Large intestine (tissue), 3 donors: ENCODE results near the gene CTBP2. TPM values are rescaled to one million over a fixed set of nuclear protein-coding genes. Genes with fewer than 3 reads are reported as not detected.

Source experiments
- DNase-seq, 2 donors: peaks; one replicate each; pipeline versions ENCODE4 v3.0.0 to v3.0.0-alpha.2; 2013
- H3K27ac ChIP-seq: one replicate; pipeline ENCODE4 v1.5.1; 2013; ENCODE audit warnings: low read length
- H3K27me3 ChIP-seq: 2 replicates; pipeline ENCODE4 v1.6.1; 2013; ENCODE audit warnings: low read length; ENCODE audit not compliant: control insufficient read depth, insufficient read depth
- H3K36me3 ChIP-seq: 2 replicates; pipeline ENCODE4 v1.6.1; 2013; ENCODE audit warnings: low read length; ENCODE audit not compliant: control insufficient read depth, insufficient read depth
- H3K4me1 ChIP-seq: one replicate; pipeline ENCODE4 v1.6.1; 2013; ENCODE audit warnings: low read length; ENCODE audit not compliant: control insufficient read depth, insufficient read depth
- H3K4me3 ChIP-seq: one replicate; pipeline ENCODE4 v1.5.1; 2013; ENCODE audit warnings: low read length
- H3K9me3 ChIP-seq: one replicate; pipeline ENCODE4 v1.6.1; 2013; ENCODE audit warnings: mild to moderate bottlenecking, low read depth, low read length, moderate library complexity; ENCODE audit not compliant: control insufficient read depth
- WGBS: methylation state at CpG from one replicate; pipeline ENCODE4 v1.1.5; 2013; ENCODE audit warnings: low lambda C conversion rate; ENCODE audit not compliant: insufficient coverage; 5-methylcytosine and 5-hydroxymethylcytosine counted together
- polyA plus RNA-seq: library from polyadenylated mRNA; unstranded; fragments of 120-200 nt; gene quantifications from one replicate; pipeline ENCODE4 v1.2.1, GENCODE V29; 2013

The CTBP2 gene
- polyA plus RNA-seq, 1 donor = 60.1 TPM

- H3K9me3 ChIP-seq = no peaks in the 10 kb centered on the region
- peaks cover 67% of the 10 kb centered on the region for H3K36me3 ChIP-seq
- H3K4me3 ChIP-seq = no peak overlapping the region
- DNase-seq = no peak
- H3K27ac ChIP-seq = peak overlapping the region; percentile 38
- peaks cover 27% of the 10 kb centered on the region for H3K4me1 ChIP-seq
- H3K27me3 ChIP-seq = no peaks in the 10 kb centered on the region
- no CpG with 5 or more reads among the region's 22 CpGs for WGBS
Measured at GRCh38 chr10:125008689-125009638, 151.4 kb downstream of the CTBP2 start.

DNA sequence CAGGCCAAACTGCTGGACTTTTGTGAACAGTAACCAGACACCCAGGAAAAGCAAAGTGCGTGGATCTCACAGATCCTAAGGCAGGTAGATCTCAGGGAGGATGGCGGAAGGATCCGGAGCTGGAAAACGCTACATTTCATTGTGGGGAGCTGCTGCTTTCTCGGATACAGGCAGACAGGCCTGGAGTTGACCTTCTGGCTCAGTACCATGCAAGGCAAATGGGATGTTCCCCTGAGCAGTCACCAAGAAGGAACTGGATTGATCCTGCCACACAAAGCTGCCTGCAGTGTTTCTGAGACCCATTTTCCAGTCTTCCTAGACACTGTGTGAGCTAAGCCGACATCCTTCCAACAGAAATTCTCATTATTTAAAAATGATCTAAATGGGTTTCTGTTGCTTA, 152.9 kb downstream of the CTBP2 start:
- DNase-seq = no peak
- H3K36me3 ChIP-seq = peaks cover 68% of the 10 kb centered on the region
- peak overlapping the region; percentile 24 for H3K27ac ChIP-seq
- WGBS = no CpG with 5 or more reads among the region's 6 CpGs
- no peaks in the 10 kb centered on the region for H3K9me3 ChIP-seq
- no peaks in the 10 kb centered on the region for H3K27me3 ChIP-seq
- H3K4me1 ChIP-seq = peaks cover 17% of the 10 kb centered on the region
- H3K4me3 ChIP-seq = no peak overlapping the region

GRCh38 chr10:125006921-125007426, 153.4 kb downstream of the CTBP2 start:
- WGBS = no CpG with 5 or more reads among the region's 19 CpGs
- Histone ChIP-seq H3K4me1 (peaks cover 17% of the 10 kb centered on the region), H3K9me3 (no peaks in the 10 kb centered on the region), H3K36me3 (peaks cover 68% of the 10 kb centered on the region), H3K27me3 (no peaks in the 10 kb centered on the region), H3K27ac (peak overlapping the region; percentile 36), H3K4me3 (no peak overlapping the region)
- DNase-seq = no peak

DNA sequence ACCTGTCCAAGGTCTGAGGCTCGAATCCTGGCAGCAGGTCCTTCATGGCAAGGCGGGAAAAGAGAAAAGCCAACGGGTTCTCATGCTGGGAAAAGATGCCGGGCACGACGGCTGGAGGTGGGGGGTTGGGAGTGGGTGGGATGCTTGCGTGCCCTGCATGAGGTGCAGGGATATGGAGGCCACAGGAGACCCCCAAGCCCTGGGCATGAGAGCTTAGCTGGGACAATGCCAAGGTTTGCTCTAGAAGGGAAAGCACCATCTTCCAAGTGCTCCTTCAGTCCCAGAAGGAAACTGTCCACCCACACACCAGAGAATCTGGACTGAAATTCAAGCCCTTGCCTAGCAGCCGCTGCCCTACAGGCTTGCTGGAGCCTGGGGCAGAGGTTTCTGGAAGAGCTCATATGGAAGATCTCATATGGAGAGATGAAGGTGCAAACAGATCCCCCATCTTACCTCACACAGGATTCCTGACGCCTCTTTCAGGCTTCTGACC, 154.1 kb downstream of the CTBP2 start:
- Histone ChIP-seq H3K27ac (peak overlapping the region; percentile 36), H3K4me1 (peaks cover 13% of the 10 kb centered on the region), H3K27me3 (no peaks in the 10 kb centered on the region), H3K36me3 (peaks cover 68% of the 10 kb centered on the region), H3K4me3 (no peak overlapping the region), H3K9me3 (no peaks in the 10 kb centered on the region)
- no CpG with 5 or more reads among the region's 9 CpGs for WGBS
- no peak for DNase-seq

GRCh38 chr10:125005312-125006187, 154.8 kb downstream of the CTBP2 start:
- Histone ChIP-seq H3K4me1 (peaks cover 13% of the 10 kb centered on the region), H3K27me3 (no peaks in the 10 kb centered on the region), H3K27ac (no peak overlapping the region), H3K9me3 (no peaks in the 10 kb centered on the region), H3K36me3 (peaks cover 73% of the 10 kb centered on the region), H3K4me3 (no peak overlapping the region)
- WGBS = no CpG with 5 or more reads among the region's 36 CpGs
- DNase-seq = no peak

GRCh38 chr10:125004571-125005311, 155.6 kb downstream of the CTBP2 start:
- DNase-seq = no peak
- 60% methylated on average over 1 of the region's 19 CpGs for WGBS
- Histone ChIP-seq H3K27ac (no peak overlapping the region), H3K36me3 (peaks cover 79% of the 10 kb centered on the region), H3K4me3 (no peak overlapping the region), H3K4me1 (peaks cover 11% of the 10 kb centered on the region), H3K27me3 (no peaks in the 10 kb centered on the region), H3K9me3 (no peaks in the 10 kb centered on the region)

DNA sequence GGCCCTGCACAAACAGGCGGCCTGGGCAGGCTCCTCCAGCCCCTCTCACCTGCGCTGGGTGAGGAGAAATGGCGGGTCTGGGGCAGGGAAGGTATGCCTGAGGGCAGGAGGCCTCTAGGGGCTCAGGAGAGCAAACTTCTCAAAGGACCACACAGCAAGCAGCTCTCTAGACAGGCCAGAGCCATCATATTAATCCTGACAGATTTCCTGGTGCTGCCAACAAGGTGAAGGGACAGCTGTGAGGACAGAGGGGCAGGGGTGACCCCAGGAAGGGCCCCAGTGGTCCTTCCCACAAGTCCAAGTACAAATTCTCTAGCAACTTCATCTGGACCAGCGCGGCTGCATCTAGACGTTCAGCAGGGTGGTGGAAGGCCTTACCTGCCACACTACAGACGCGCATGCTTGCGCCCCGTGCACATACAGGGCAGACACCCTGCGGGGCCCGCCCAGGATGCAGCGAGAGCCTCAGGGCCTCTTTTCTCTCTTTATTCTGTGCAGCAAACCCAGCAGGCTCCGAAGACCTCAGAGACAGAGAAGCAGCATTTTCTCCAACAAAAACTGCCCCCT, 156.4 kb downstream of the CTBP2 start:
- H3K36me3 ChIP-seq = peaks cover 85% of the 10 kb centered on the region
- DNase-seq = no peak
- H3K27ac ChIP-seq = no peak overlapping the region
- H3K9me3 ChIP-seq = no peaks in the 10 kb centered on the region
- H3K4me3 ChIP-seq = no peak overlapping the region
- peaks cover 5% of the 10 kb centered on the region for H3K4me1 ChIP-seq
- H3K27me3 ChIP-seq = no peaks in the 10 kb centered on the region
- WGBS = no CpG with 5 or more reads among the region's 14 CpGs

DNA sequence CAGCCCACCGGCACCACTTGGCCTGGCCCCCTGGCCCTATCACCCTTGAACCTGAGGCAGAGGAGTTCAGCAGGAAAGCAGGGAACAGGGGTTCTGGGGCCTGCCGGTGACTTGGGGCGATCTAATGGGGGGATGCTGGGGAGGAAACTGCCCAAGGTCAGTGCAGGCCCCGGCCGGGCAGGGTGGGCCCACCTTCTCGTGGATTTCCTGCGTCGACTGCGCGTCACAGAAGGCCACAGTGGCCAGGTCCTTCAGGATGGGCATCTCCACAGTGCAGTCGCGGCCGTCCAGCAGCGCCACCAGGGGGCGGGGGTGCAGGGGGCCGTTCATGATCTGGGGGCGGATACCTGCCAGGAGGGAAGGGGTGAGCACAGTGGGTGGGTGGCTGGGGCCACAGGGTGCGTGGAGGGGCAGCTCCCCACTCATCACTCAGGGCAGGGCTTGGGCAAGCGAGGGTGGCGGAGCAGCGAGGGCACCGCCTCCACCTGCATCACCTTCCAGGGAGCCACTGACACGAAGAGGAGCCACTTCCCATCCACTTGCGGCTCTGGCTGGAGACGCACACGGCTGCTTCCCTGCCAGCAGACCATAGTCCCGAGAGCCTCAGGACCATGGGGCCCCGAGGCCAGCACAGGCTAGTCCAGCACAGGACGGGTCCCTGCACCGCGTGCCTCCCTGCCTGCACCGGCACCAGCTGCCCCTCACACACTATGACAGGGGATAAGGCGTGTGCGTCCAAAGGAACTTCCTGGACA, 157.0 kb downstream of the CTBP2 start:
- H3K4me1 ChIP-seq = no peaks in the 10 kb centered on the region
- H3K9me3 ChIP-seq = no peaks in the 10 kb centered on the region
- H3K27ac ChIP-seq = no peak overlapping the region
- DNase-seq = no peak
- no CpG with 5 or more reads among the region's 34 CpGs for WGBS
- H3K4me3 ChIP-seq = no peak overlapping the region
- peaks cover 90% of the 10 kb centered on the region for H3K36me3 ChIP-seq
- H3K27me3 ChIP-seq = no peaks in the 10 kb centered on the region

GRCh38 chr10:125002423-125003145, 157.8 kb downstream of the CTBP2 start:
- Histone ChIP-seq H3K27me3 (no peaks in the 10 kb centered on the region), H3K4me3 (no peak overlapping the region), H3K36me3 (peaks cover 96% of the 10 kb centered on the region), H3K9me3 (no peaks in the 10 kb centered on the region), H3K27ac (no peak overlapping the region), H3K4me1 (no peaks in the 10 kb centered on the region)
- WGBS = no CpG with 5 or more reads among the region's 28 CpGs
- no peak for DNase-seq
